SK-MEL-5 (cell line): ENCODE data around the gene MBD3L1. TPM values are rescaled to one million over a fixed set of nuclear protein-coding genes. Genes with fewer than 3 reads are reported as not detected.
A peak's percentile ranks its signal among the peaks of the same experiment; 100 is the strongest.

Experiments
- DNase-seq: peaks from one replicate; pipeline ENCODE4 v3.0.0-alpha.2; 2016; ENCODE audit warnings: low read depth, low spot score
- in situ Hi-C: cut with HindIII; loops from 2 replicates; pipeline ENCODE4 v1.10.0; 2016; ENCODE audit warnings: low sequenced_read_pairs, high pct_unique_total_duplicates, low pct_unique_long_range_greater_than_20kb
- total RNA-seq: library from RNA; depleted of rRNA; stranded (reverse); fragments of >200 nt; shearing (Covaris generic); gene quantifications from 2 replicates; pipeline ENCODE4 v1.2.3, GENCODE V29; 2014; rRNA removed

The MBD3L1 gene
- total RNA-seq, 1 experiment from 2014 or later: not detected

DNA sequence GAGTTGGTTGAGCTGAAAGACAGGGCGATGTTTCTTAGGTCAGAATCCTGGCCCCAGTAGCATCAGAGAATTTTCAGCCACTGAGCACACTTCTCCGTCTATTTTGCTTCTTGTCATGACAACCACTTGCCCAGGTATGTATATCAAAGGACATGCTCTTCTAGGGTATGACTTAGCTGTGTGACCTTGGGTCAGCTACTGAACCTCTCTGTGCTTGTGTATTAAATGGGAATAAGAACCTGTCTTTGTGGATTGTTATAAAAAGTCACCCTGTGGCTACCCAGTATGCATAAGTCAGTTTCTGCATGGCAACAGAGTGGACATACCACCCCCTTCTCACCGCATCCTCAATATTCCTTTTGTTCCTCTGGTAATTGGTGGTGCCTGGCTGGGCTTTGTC lies 26.1 kb downstream of the MBD3L1 start:
- in situ Hi-C loops: no loop called here
- no peak for DNase-seq

- no peak for DNase-seq
- in situ Hi-C loops: no loop called here
Observed at GRCh38 chr19:8866344-8866743, 34.2 kb downstream of the MBD3L1 start.

DNA sequence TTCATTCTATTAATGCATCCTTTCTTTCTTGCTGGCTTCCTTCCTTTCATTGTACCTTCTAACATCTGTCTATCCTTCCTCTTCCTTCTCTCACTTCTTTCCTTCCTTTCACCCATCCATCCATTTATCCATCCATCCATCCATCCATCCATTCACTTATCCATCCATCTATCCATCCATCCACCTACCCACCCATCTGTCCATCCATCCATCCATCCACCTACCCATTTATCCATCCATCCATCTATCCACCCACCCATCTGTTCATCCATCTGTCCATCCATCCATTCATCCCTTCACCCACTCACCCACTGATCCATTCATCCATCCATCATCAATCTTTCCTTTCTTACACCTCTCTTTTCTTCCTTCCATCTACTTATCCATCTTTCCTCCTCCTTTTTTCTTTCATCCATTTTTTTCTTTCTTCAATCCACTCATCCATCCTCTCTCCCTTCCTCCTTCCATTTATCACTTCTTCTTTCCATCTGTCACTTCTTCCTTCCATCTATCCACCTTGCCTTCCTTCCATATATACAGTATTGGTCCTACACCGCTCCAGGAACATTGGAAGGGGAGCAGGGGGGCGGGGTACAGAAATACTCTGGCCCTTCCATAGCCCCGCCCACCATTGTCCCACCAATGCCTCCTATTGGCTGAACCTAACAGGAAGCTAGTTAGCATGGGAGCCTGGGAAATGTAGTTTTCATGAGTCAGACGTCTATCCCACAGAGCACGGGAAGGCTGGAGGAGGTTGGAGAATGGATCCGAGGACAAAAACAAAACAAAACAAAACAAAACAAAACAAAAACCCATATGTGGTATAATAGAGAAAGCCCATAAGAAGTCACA lies 45.9 kb downstream of the MBD3L1 start:
- in situ Hi-C loops: no loop called here
- DNase-seq: peak; percentile 23

DNA sequence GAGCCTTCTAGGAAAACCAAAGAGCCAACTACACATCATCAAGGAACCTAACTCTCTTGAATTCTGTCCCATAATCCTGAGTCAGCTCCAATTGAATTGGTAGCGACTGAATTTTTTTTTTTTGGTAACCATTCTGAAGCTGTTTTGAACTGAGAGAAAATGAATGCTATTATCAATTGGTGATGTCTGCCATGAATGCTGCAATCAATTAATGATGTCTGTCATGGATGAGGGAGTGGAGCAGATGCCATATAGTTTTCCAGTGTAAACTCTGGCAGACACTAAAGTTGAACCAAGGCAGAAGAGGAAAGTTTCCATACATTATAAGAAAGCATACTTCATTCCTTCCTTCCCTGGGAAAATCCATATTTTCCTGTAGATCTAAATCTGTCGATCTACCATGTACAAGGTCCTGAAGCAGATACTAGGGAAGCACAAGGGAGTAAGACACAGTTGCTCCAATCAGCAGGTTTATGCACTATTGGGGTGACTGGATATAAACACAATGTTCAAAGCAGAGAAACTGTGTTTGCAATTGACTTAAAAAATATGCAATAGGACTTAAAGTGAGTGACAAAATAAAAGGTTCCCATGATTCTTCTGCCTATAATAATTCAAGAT lies 48.8 kb downstream of the MBD3L1 start:
- in situ Hi-C loops: no loop called here
- no peak for DNase-seq

GRCh38 chr19:8881512-8881911 lies 49.3 kb downstream of the MBD3L1 start:
- in situ Hi-C loops: no loop called here
- DNase-seq: no peak

- no peak for DNase-seq
- in situ Hi-C loops: no loop called here
Observed at GRCh38 chr19:8884416-8884815, 52.2 kb downstream of the MBD3L1 start.

GRCh38 chr19:8887364-8887763 lies 55.2 kb downstream of the MBD3L1 start:
- in situ Hi-C loops: no loop called here
- DNase-seq: no peak

GRCh38 chr19:8890260-8890659 lies 58.1 kb downstream of the MBD3L1 start:
- no peak for DNase-seq
- in situ Hi-C loops: no loop called here

Other genes with a start within 250 kb of the MBD3L1 start
- not detected in 2 replicates for gene ADAMTS10, start 221.7 kb upstream of the MBD3L1 start, total RNA-seq
- not detected in 2 replicates for gene NFILZ, start 201.7 kb upstream of the MBD3L1 start, total RNA-seq
- gene ACTL9, start 133.6 kb upstream of the MBD3L1 start, total RNA-seq: not detected in 2 replicates
- gene OR2Z1, start 110.7 kb upstream of the MBD3L1 start, total RNA-seq: not detected in 2 replicates
- gene ZNF558, start 73 bp upstream of the MBD3L1 start, total RNA-seq: 21.4 and 24.8 TPM in 2 replicates
- gene MUC16, start 178.0 kb downstream of the MBD3L1 start, total RNA-seq: not detected in 2 replicates